Esophagus muscularis mucosa (tissue), 4 donors: ENCODE results near the gene F7. TPM values are rescaled to one million over a fixed set of nuclear protein-coding genes. Genes with fewer than 3 reads are reported as not detected.

ENCODE experiments used
- DNase-seq: peaks from one replicate; pipeline ENCODE4 v3.0.0-alpha.2; 2017; ENCODE audit errors: extremely low spot score
- H3K27ac ChIP-seq, 4 donors: fragments of 200-600 bp; sonication (generic); replicated peaks in 1 of 4; 1 replicate in 3 of 4; 2 replicates in 1 of 4; pipeline ENCODE4 v1.5.1; 2016 to 2019; ENCODE audit warnings: mild to moderate bottlenecking in 1 of 4
- H3K27me3 ChIP-seq, 4 donors: fragments of 200-600 bp; sonication (generic); one replicate each; pipeline versions ENCODE4 v1.5.1 to v1.6.0; 2016 to 2019
- H3K36me3 ChIP-seq, 4 donors: fragments of 200-600 bp; sonication (generic); one replicate each; pipeline ENCODE4 v1.5.1; 2016 to 2019
- H3K4me1 ChIP-seq, 4 donors: fragments of 200-600 bp; sonication (generic); one replicate each; pipeline ENCODE4 v1.5.1; 2016 to 2019
- H3K4me3 ChIP-seq, 4 donors: fragments of 200-600 bp; sonication (generic); 1 replicate in 2 of 4; 2 replicates in 2 of 4; pipeline ENCODE4 v1.5.1; 2016 to 2019; ENCODE audit warnings: mild to moderate bottlenecking in 4 of 4, moderate library complexity in 1 of 4
- H3K9me3 ChIP-seq, 4 donors: fragments of 200-600 bp; sonication (generic); 1 replicate in 3 of 4; 2 replicates in 1 of 4; pipeline ENCODE4 v1.5.1; 2016 to 2019
- CTCF ChIP-seq, 3 experiments: fragments of 200-600 bp in 2 of 3; fragments of 450-650 bp in 1 of 3; sonication (generic) in 2 of 3; IDR thresholded peaks; one replicate each; pipeline ENCODE4 v1.5.1; 2017 to 2019; ENCODE audit warnings: antibody characterized with exemption in 3 of 3, mild to moderate bottlenecking in 2 of 3, moderate library complexity in 1 of 3
- EP300 ChIP-seq: sonication (generic); formaldehyde crosslinking; IDR thresholded peaks from one replicate; pipeline ENCODE4 v1.6.1; 2017; ENCODE audit warnings: antibody characterized with exemption
- POLR2A ChIP-seq: fragments of 450-650 bp; IDR thresholded peaks from one replicate; pipeline ENCODE4 v1.6.1; 2017; ENCODE audit warnings: antibody characterized with exemption, moderate library complexity, mild to moderate bottlenecking, low read depth
- POLR2AphosphoS5 ChIP-seq, 2 donors: sonication (generic); formaldehyde crosslinking; IDR thresholded peaks; one replicate each; pipeline ENCODE4 v1.6.1; 2017; ENCODE audit warnings: antibody characterized with exemption in 2 of 2
- WGBS: methylation state at CpG from one replicate; pipeline ENCODE4 v1.1.5; 2018; 5-methylcytosine and 5-hydroxymethylcytosine counted together
- intact Hi-C: fragments of 100-400 bp; cut with DNase I; formaldehyde crosslinking; loops from one replicate; pipeline ENCODE4 v1.15.1; 2023
- total RNA-seq, 4 donors: library from RNA; depleted of rRNA; stranded (reverse); fragments of >200 nt; gene quantifications; one replicate each; pipeline versions ENCODE4 v1.1.0 to v1.2.1, GENCODE V29; 2016

Gene F7
- total RNA-seq, 4 donors from 2014 or later, result 0.66 to 1.6 TPM; not detected in 2

DNA sequence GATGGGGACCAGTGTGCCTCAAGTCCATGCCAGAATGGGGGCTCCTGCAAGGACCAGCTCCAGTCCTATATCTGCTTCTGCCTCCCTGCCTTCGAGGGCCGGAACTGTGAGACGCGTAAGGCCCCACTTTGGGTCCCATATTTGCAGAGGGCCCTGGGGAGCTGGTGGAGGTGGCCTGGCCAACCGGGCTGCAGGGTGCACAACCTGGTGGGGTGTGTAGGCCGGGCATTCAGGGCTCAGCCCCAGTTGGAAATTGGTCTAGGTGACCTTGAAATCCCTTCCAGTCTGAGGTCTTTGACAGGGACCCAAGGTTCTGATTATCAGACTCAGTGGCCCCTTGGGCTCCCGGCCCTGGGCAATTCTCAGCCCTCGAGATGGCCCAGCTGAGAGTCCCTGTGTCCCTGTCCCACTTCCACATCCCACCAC is 8.3 kb downstream of the F7 start:
- Histone ChIP-seq H3K27me3 (peaks cover 6 to 36% (median 19%) of the 10 kb centered on the region in 4 donors), H3K9me3 (no peaks in the 10 kb centered on the region), H3K36me3 (no peaks in the 10 kb centered on the region), H3K4me3 (no peak overlapping the region), H3K27ac (no peak overlapping the region), H3K4me1 (peaks cover 12 to 20% (median 18%) of the 10 kb centered on the region in 4 donors)
- intact Hi-C loops, result no loop called here
- DNase-seq, result no peak
- WGBS, result 80% methylated on average over 2 of the region's 8 CpGs
- TF ChIP-seq POLR2AphosphoS5 (IDR thresholded peaks at IDR 0.05), result no peak
- TF ChIP-seq CTCF (IDR thresholded peaks at IDR 0.05), result no peak
- TF ChIP-seq EP300, result no peak
- no peak for TF ChIP-seq POLR2A

GRCh38 chr13:113114511-113115362 is 9.1 kb downstream of the F7 start:
- Histone ChIP-seq H3K9me3 (no peaks in the 10 kb centered on the region), H3K4me1 (peaks cover 12 to 14% (median 14%) of the 10 kb centered on the region in 4 donors), H3K4me3 (no peak overlapping the region), H3K36me3 (no peaks in the 10 kb centered on the region), H3K27ac (no peak overlapping the region), H3K27me3 (peaks cover under 1 to 29% (median 13%) of the 10 kb centered on the region in 4 donors)
- intact Hi-C loops, result no loop called here
- no peak for TF ChIP-seq EP300
- TF ChIP-seq CTCF (IDR thresholded peaks at IDR 0.05), result no peak
- no peak for TF ChIP-seq POLR2AphosphoS5 (IDR thresholded peaks at IDR 0.05)
- no peak for TF ChIP-seq POLR2A
- DNase-seq, result no peak
- 92% methylated on average over 12 of the region's 17 CpGs for WGBS

GRCh38 chr13:113115363-113116205 is 10.0 kb downstream of the F7 start:
- intact Hi-C loops, result no loop called here
- H3K9me3 ChIP-seq, result no peaks in the 10 kb centered on the region
- peaks cover 4 to 6% (median 5%) of the 10 kb centered on the region in 4 donors for H3K4me1 ChIP-seq
- peaks cover 0 to 20% (median 5%) of the 10 kb centered on the region in 4 donors for H3K27me3 ChIP-seq
- no peak overlapping the region for H3K4me3 ChIP-seq
- no peaks in the 10 kb centered on the region for H3K36me3 ChIP-seq
- 91% methylated on average over 15 of the region's 21 CpGs for WGBS
- DNase-seq, result no peak
- no peak for TF ChIP-seq EP300
- TF ChIP-seq POLR2AphosphoS5 (IDR thresholded peaks at IDR 0.05), result no peak
- no peak for TF ChIP-seq POLR2A
- TF ChIP-seq CTCF (IDR thresholded peaks at IDR 0.05), result no peak
- no peak overlapping the region for H3K27ac ChIP-seq

GRCh38 chr13:113116206-113116800 is 10.7 kb downstream of the F7 start:
- intact Hi-C loops, result no loop called here
- no peaks in the 10 kb centered on the region for H3K9me3 ChIP-seq
- no peak for TF ChIP-seq POLR2A
- no peak for TF ChIP-seq EP300
- TF ChIP-seq POLR2AphosphoS5 (IDR thresholded peaks at IDR 0.05), result no peak
- TF ChIP-seq CTCF (IDR thresholded peaks at IDR 0.05), result no peak
- WGBS, result 91% methylated on average over 7 of the region's 10 CpGs
- H3K4me1 ChIP-seq, result no peaks in the 10 kb centered on the region
- no peak for DNase-seq
- peaks cover 0 to 13% (median 0%) of the 10 kb centered on the region in 4 donors for H3K27me3 ChIP-seq
- H3K36me3 ChIP-seq, result no peaks in the 10 kb centered on the region
- no peak overlapping the region for H3K27ac ChIP-seq
- H3K4me3 ChIP-seq, result no peak overlapping the region
